ENCODE data around the gene CDCP1.

Gene CDCP1

GRCh38 chr3:45103753-45104714 lies 42.1 kb downstream of the CDCP1 start:
- TF ChIP-seq POLR2A (IDR thresholded peaks at IDR 0.05; ENCODE audit: low read depth, low read length), result no peak
- no peak for DNase-seq (ENCODE audit: insufficient read length, low spot score)
- no peak for FAIRE-seq

- FAIRE-seq, result no peak
- TF ChIP-seq POLR2A (IDR thresholded peaks at IDR 0.05; ENCODE audit: low read depth, low read length), result no peak
Measured at GRCh38 chr3:45103334-45103733, 42.8 kb downstream of the CDCP1 start.

GRCh38 chr3:45100981-45101407 lies 45.2 kb downstream of the CDCP1 start:
- FAIRE-seq (no peak), DNase-seq (ENCODE audit: insufficient read length, low spot score) (no peak)
- no peak for TF ChIP-seq POLR2A (IDR thresholded peaks at IDR 0.05; ENCODE audit: low read depth, low read length)

More at GRCh38 chr3:45103334-45103733, 42.8 kb downstream of the CDCP1 start:
- no peak for DNase-seq (ENCODE audit: insufficient read length, low spot score)

DNA sequence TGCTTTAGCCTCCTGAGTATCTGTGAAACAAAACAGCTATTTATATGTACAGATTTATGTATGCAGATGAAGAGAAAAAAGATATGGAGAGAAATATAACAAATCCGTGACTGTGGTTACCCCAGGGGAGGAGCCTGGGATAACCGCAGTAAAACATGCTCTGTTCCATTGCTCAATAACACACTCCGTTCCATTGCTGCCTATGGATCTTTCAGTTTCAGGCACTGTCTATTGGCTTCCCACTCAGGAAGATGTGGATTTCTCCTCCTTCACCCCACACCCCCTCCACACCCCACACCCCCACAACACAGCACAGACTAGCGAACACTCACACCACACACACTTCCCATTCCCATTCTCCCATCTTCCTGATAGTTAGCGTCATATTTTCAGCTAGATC lies 47.9 kb downstream of the CDCP1 start:
- no peak for TF ChIP-seq POLR2A (IDR thresholded peaks at IDR 0.05; ENCODE audit: low read depth, low read length)
- DNase-seq (ENCODE audit: insufficient read length, low spot score) (no peak), FAIRE-seq (no peak)

DNA sequence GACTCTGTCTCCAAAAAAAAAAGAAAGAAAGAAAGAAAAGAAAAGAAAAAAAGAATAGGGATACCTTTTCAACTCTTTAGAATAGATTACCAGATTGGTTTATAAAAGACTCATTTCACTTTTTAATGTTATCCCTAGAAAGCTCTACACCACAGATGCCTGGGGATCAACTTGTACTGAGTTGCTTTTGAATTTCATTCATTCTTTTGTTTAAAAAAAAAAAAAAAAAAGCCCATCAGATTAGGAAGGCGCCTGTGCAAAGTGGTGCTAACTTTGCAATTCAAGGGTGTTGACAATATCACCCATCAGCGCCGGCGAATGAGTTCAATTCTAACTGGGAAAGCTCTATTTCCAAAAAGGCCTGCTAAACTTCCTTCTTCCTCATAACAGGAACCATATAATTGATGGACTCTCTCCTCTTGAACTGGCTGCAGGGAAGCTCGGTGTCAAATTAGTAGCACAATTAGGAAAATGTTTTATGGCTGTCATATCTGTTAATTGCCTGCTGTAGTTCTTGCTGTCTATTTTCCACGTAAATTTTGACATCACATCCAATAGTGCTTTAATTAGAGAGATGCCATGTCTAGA lies 48.8 kb downstream of the CDCP1 start:
- FAIRE-seq, result no peak
- no peak for DNase-seq (ENCODE audit: insufficient read length, low spot score)
- no peak for TF ChIP-seq POLR2A (IDR thresholded peaks at IDR 0.05; ENCODE audit: low read depth, low read length)

DNA sequence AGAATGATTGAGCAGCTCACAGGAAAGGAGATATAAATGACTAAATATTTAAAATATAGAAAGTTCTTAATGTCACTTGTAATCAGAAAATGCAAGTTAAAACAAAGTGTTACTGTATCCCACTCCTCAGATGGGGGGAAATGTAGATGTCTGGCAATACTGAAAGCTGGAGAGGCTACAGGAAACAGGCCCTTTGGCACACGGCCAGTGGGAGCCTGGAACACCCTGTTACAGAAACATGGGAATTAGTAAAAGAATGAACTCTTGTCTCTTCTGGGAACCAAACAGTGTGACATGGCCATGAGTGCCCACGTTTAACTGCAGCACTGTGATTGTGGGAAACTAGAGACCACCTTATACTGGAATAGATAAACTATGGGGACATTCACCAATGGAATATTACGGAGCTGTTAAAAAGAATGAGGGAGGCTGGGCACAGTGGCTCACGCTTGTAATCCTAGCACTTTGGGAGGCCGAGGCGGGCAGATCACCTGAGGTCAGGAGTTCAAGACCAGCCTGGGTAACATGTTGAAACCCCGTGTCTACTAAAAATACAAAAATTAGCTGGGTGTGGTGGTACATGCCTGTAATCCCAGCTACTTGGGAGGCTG lies 50.2 kb downstream of the CDCP1 start:
- no peak for FAIRE-seq
- DNase-seq (ENCODE audit: insufficient read length, low spot score), result no peak
- no peak for TF ChIP-seq POLR2A (IDR thresholded peaks at IDR 0.05; ENCODE audit: low read depth, low read length)

DNA sequence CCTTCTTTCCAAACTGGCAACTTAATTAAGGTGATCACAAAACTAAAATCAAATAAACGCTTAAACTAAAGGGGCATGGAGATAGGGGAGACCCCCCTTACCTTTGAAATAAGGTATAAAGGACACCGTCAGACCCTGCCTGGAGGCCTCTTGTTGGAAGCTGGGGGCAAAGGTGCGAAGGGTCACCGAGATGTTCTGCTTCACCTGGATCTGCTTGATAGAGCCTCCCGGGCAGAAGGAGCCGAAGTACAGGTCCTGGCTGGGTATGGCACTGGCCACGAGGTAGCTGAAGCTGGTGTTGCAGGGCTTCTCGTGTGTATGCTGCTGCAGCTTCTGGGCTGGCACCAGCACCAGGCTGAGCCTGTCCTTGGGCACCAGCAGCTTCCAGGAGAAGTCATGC lies 53.0 kb downstream of the CDCP1 start:
- no peak for TF ChIP-seq POLR2A (IDR thresholded peaks at IDR 0.05; ENCODE audit: low read depth, low read length)
- no peak for DNase-seq (ENCODE audit: insufficient read length, low spot score)
- no peak for FAIRE-seq

DNA sequence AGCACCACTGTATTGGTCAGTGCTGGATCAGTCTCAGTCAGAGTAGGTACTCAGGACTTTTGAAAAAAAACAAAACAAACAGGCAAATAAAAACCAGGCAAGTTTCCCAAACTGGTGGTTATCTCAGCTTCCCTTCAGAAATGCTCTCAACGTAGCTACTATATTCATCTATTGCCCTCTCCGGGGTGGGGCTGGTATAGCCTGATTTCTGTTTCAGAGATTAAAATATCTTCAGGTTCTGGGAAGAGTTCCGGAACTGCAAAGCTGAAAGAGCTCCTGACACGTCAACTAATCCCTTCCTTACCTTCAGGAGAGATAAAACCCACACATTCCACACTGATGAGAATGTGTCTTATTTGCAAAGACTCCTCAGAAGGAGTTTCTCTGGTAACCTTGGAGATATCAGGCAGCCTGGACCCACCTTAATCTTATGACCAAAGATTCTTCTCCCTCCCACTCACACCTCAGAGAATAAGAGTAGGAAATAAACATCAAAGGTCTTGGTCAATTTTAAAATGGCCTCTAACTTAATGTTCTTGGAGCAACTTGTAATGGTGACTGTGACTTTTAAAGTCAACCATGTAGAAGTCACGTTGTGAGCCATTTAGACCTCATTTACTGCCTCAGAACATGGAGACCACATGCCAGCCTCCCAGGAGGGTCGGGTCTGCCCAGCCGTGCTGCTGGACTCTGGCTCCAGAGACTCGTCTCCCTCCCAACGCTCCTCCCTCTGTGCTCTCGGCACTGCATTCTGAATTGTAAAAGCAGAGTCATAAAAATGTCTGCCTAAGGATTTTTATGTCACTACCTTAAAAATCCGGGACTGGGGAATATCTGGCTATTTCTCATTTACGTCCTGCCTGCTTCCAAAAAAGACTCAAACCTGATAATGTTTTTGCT lies 53.8 kb downstream of the CDCP1 start:
- FAIRE-seq (peak; percentile 52), DNase-seq (ENCODE audit: insufficient read length, low spot score) (peak; percentile 49)
- TF ChIP-seq POLR2A (IDR thresholded peaks at IDR 0.05; ENCODE audit: low read depth, low read length), result no peak

DNA sequence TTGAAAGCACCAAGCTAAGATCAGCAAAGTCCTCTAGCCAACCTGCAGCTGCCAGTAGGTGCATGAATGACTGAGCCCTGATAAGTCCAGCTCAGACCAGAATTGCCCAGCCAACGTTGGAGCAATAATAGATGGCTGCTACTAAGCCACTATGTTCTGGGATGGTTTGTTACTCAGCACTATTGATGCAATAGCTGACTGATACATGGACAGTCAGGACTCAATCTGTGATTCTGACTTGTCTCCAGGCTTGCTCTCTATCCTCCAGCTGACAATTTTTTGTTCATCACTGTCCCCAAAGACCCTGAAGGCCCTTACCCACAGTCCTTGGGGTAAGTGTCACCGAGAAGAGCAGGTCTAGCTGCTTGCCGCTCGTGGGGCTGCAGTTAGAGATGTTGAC lies 55.3 kb downstream of the CDCP1 start:
- FAIRE-seq, result no peak
- TF ChIP-seq POLR2A (IDR thresholded peaks at IDR 0.05; ENCODE audit: low read depth, low read length), result no peak
- DNase-seq (ENCODE audit: insufficient read length, low spot score), result no peak

DNA sequence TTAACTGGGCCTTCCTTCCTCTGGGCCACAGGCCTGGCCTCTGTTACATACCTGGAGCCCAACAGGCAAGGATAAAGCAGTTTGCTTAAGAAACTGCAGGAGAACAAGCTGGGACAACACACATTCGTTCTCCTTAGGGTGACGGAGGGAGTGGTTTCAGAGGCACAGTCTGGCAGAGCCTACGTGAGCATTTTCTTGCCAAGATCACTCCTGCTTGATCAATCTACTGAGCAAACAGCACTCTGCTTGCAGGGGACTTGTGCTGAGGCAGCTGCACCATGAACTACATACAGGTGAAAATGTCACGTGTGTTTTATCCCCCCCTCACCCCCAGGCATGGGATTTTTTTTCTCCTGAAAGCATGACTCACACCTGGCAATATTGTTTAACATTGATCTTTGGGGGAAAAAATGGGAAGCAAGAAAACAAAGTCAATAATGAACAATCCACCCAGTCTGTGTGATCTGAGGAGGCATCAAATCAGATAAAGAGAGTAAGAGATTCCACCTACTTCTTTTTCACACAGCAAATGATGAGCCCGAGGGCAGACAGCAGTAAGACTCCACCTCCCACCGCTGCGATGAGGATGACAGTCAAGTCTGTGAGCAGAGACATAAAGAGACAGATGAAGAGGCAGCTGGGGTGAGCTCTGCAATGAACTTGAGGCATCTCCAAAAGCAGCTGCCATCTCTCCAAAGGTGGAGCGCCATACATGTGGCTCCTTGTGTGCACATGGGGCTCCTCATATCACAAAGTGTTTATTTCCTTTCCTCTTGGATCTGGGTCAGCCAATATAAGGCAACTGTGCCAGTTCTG lies 57.4 kb downstream of the CDCP1 start:
- DNase-seq (ENCODE audit: insufficient read length, low spot score) (no peak), FAIRE-seq (no peak)
- TF ChIP-seq POLR2A (IDR thresholded peaks at IDR 0.05; ENCODE audit: low read depth, low read length), result no peak

- no peak for TF ChIP-seq POLR2A (IDR thresholded peaks at IDR 0.05; ENCODE audit: low read depth, low read length)
- FAIRE-seq, result no peak
- DNase-seq (ENCODE audit: insufficient read length, low spot score), result no peak
Measured at GRCh38 chr3:45087155-45087554, 59.0 kb downstream of the CDCP1 start.

- DNase-seq (ENCODE audit: insufficient read length, low spot score), result peak; percentile 70
- no peak for TF ChIP-seq POLR2A (IDR thresholded peaks at IDR 0.05; ENCODE audit: low read depth, low read length)
- peak; percentile 93 for FAIRE-seq
Measured at GRCh38 chr3:45084820-45085816, 61.1 kb downstream of the CDCP1 start.
